Panc1 (cell line): Measurements from ENCODE around the gene GPC2. TPM values are rescaled to one million over a fixed set of nuclear protein-coding genes. Genes with fewer than 3 reads are reported as not detected.
"Not testable (repeated sequence)": the region's sequence is repeated elsewhere in the genome, so short reads cannot be mapped to it uniquely, and the experiment has no call there.

Experiments used
- ATAC-seq: fragments of 200-7000 bp; cut with Tn5 transposase; 2 replicates; pipeline ENCODE4 v1.9.1; 2020; ENCODE audit warnings: mild to moderate bottlenecking, moderate library complexity
- BruUV-seq: library from RNA; stranded (reverse); fragments of 400-500 nt; replicated peaks from 2 replicates; lab custom pipeline; 2021; lab: Mats Ljungman, UMichigan
- CTCF ChIA-PET: fragments of 300-600 bp; sonication (Branson Sonifier 250); formaldehyde crosslinking; loops from one replicate; lab custom pipeline; 2022; ENCODE audit warnings: antibody characterized with exemption; lab: Charles Lee
- POLR2A ChIA-PET: fragments of 300-600 bp; sonication (Branson Sonifier 250); formaldehyde crosslinking; loops from one replicate; lab custom pipeline; 2022; ENCODE audit warnings: antibody characterized with exemption; lab: Charles Lee
- DNase-seq: peaks from one replicate; pipeline ENCODE4 v3.0.0-alpha.2; 2010; ENCODE audit warnings: low read depth, low spot score
- H3K27ac ChIP-seq: 2 replicates; pipeline ENCODE4 v1.5.1; 2011; ENCODE audit warnings: mild to moderate bottlenecking, low read length, inconsistent platforms
- H3K27me3 ChIP-seq: fragments of 200-500 bp; sonication (Bioruptor generic); 2 replicates; pipeline ENCODE4 v1.6.0; 2014; ENCODE audit warnings: low read length, inconsistent platforms; ENCODE audit not compliant: control insufficient read depth, insufficient read depth
- H3K36me3 ChIP-seq: fragments of 200-500 bp; sonication (Bioruptor generic); 2 replicates; pipeline ENCODE4 v1.5.1; 2014; ENCODE audit warnings: inconsistent platforms, mild to moderate bottlenecking, low read length, moderate library complexity; ENCODE audit not compliant: control insufficient read depth, insufficient read depth
- H3K4me1 ChIP-seq: 2 replicates; pipeline ENCODE4 v1.5.1; 2011; ENCODE audit warnings: inconsistent platforms, mild to moderate bottlenecking, low read length, moderate library complexity; ENCODE audit not compliant: control insufficient read depth, insufficient read depth
- H3K4me3 ChIP-seq, 2 experiments: 2 replicates each; pipeline ENCODE4 v1.5.1; 2011 to 2012; ENCODE audit warnings: low read depth in 2 of 2, low read length in 2 of 2, mild to moderate bottlenecking in 2 of 2, inconsistent platforms in 1 of 2, moderate library complexity in 1 of 2
- H3K9me3 ChIP-seq: fragments of 200-500 bp; sonication (Bioruptor generic); 2 replicates; pipeline ENCODE4 v1.5.1; 2014; ENCODE audit warnings: low read depth, mild to moderate bottlenecking, inconsistent platforms, low read length, moderate library complexity; ENCODE audit not compliant: control insufficient read depth, insufficient read depth
- CTCF ChIP-seq: fragments of 450-650 bp; IDR thresholded peaks from 2 replicates; pipeline ENCODE4 v1.5.1; 2017; ENCODE audit warnings: mild to moderate bottlenecking
- POLR2AphosphoS5 ChIP-seq: IDR thresholded peaks from 2 replicates; pipeline ENCODE4 v1.6.1; 2012; ENCODE audit warnings: mild to moderate bottlenecking, low read depth, low read length, moderate library complexity
- SIN3A ChIP-seq: IDR thresholded peaks from 2 replicates; pipeline ENCODE4 v1.6.1; 2012; ENCODE audit warnings: low read depth, mild to moderate bottlenecking, low read length, moderate library complexity, borderline replicate concordance; ENCODE audit not compliant: insufficient read depth
- TCF7L2 ChIP-seq: IDR thresholded peaks from 2 replicates; pipeline ENCODE4 v1.6.1; 2011; ENCODE audit warnings: mild to moderate bottlenecking, low read depth, low read length, inconsistent platforms
- in situ Hi-C: cut with HindIII; loops from 2 replicates; pipeline ENCODE4 v1.10.0; 2016; ENCODE audit warnings: low sequenced_read_pairs, low pct_unique_long_range_greater_than_20kb
- intact Hi-C: fragments of 100-400 bp; cut with micrococcal nuclease; formaldehyde crosslinking; loops from one replicate; pipeline ENCODE4 v1.10.0; 2022; ENCODE audit not compliant: unreplicated experiment
- total RNA-seq: library from RNA; stranded (reverse); gene quantifications from one replicate; pipeline ENCODE4 v1.2.1, GENCODE V29; 2021; ENCODE audit not compliant: unreplicated experiment
- TF ChIP-seq, protein P1 (sequence below), 2 experiments: IDR thresholded peaks; 2 replicates each; pipeline ENCODE4 v1.6.1; 2011 to 2012; ENCODE audit warnings: low read depth in 2 of 2, control low read depth in 1 of 2, low read length in 1 of 2, mild to moderate bottlenecking in 1 of 2, moderate library complexity in 1 of 2; ENCODE audit not compliant: insufficient read depth in 1 of 2

Gene GPC2
- total RNA-seq, 1 experiment from 2014 or later, result 7.9 TPM

GRCh38 chr7:100130608-100131453 is 46.4 kb downstream of the GPC2 start:
- ChIA-PET CTCF (interaction anchor here (0.6 to 1.2 kb wide), 3 partner anchors 9 to 124 kb away, joined by 5 to 13 read pairs (median 6); partner anchors contain the start of gene LAMTOR4), POLR2A (no interaction called here)
- Histone ChIP-seq H3K36me3 (peaks cover 2% of the 10 kb centered on the region; the same call in 1 of the 2 replicates), H3K4me3 (peak overlapping the region in 1 of 2 experiments; percentile 14; a peak in 2 of 4 replicates), H3K27ac (0 out of 2 replicates have a peak overlapping the region, but pooled peaks have one; percentile 37), H3K4me1 (0 out of 2 replicates have a peak, but pooled peaks cover 7% of the 10 kb centered on the region), H3K27me3 (no peaks in the 10 kb centered on the region), H3K9me3 (no peaks in the 10 kb centered on the region)
- intact Hi-C loops, result loop anchor here (5.0 kb wide), 1 partner anchor 86 kb away; the partner anchor contains the start of gene PVRIG
- peak; percentile 47 for ATAC-seq
- in situ Hi-C loops, result no loop called here
- TF ChIP-seq, protein P1, sequence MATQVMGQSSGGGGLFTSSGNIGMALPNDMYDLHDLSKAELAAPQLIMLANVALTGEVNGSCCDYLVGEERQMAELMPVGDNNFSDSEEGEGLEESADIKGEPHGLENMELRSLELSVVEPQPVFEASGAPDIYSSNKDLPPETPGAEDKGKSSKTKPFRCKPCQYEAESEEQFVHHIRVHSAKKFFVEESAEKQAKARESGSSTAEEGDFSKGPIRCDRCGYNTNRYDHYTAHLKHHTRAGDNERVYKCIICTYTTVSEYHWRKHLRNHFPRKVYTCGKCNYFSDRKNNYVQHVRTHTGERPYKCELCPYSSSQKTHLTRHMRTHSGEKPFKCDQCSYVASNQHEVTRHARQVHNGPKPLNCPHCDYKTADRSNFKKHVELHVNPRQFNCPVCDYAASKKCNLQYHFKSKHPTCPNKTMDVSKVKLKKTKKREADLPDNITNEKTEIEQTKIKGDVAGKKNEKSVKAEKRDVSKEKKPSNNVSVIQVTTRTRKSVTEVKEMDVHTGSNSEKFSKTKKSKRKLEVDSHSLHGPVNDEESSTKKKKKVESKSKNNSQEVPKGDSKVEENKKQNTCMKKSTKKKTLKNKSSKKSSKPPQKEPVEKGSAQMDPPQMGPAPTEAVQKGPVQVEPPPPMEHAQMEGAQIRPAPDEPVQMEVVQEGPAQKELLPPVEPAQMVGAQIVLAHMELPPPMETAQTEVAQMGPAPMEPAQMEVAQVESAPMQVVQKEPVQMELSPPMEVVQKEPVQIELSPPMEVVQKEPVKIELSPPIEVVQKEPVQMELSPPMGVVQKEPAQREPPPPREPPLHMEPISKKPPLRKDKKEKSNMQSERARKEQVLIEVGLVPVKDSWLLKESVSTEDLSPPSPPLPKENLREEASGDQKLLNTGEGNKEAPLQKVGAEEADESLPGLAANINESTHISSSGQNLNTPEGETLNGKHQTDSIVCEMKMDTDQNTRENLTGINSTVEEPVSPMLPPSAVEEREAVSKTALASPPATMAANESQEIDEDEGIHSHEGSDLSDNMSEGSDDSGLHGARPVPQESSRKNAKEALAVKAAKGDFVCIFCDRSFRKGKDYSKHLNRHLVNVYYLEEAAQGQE (IDR thresholded peaks at IDR 0.05; ENCODE audit: insufficient read depth in 1 of 2, low read depth in 2 of 2, low read length in 1 of 2), result no peak
- TF ChIP-seq SIN3A, result no peak
- TF ChIP-seq POLR2AphosphoS5, result no peak
- TF ChIP-seq CTCF, result peak; percentile 97
- TF ChIP-seq TCF7L2, result no peak
- DNase-seq, result no peak
- no TSS peak for BruUV-seq

GRCh38 chr7:100130220-100130607 is 47.0 kb downstream of the GPC2 start:
- H3K27ac ChIP-seq, POLR2A ChIA-PET, ATAC-seq, DNase-seq, CTCF ChIA-PET, H3K9me3 ChIP-seq, H3K27me3 ChIP-seq, H3K4me3 ChIP-seq, BruUV-seq, in situ Hi-C loops, H3K36me3 ChIP-seq: not testable (repeated sequence)
- H3K4me1 ChIP-seq, result peaks cover 12% of the 10 kb centered on the region
- intact Hi-C loops, result loop anchor here (5.0 kb wide), 1 partner anchor 87 kb away; the partner anchor contains the start of gene PVRIG

DNA sequence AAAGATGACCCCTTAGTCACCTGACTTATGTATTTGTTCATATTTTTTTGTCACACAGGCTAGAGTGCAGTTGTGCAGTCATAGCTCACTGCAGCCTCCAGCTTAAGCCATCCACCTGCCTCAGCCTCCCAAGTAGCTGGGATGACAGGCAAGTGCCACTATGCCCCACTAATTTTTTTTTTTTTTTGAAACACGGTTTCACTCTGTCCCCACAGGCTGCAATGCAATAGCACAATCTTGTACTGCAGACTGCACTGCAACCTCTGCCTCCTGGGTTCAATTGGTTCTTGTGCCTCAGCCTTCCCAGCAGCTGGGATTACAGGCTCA is 48.6 kb downstream of the GPC2 start:
- peaks cover 18% of the 10 kb centered on the region for H3K4me1 ChIP-seq
- POLR2A ChIA-PET, result interaction anchor here (0.8 to 1.0 kb wide), 2 partner anchors 28 to 82 kb away, joined by 3 to 5 read pairs; partner anchors contain the start of genes AP4M1 and MCM7
- peaks cover 2% of the 10 kb centered on the region; the same call in 1 of the 2 replicates for H3K36me3 ChIP-seq
- no peak for TF ChIP-seq SIN3A
- no peak for TF ChIP-seq TCF7L2
- no peak for TF ChIP-seq CTCF
- TF ChIP-seq, protein P1 (IDR thresholded peaks at IDR 0.05; ENCODE audit: insufficient read depth in 1 of 2, low read depth in 2 of 2, low read length in 1 of 2), result no peak
- no peak for TF ChIP-seq POLR2AphosphoS5
- intact Hi-C loops, result no loop called here
- in situ Hi-C loops, result no loop called here
- H3K27ac ChIP-seq, result no peak overlapping the region
- CTCF ChIA-PET, result interaction anchor here (0.9 kb wide), 1 partner anchor 9 kb away, joined by 4 read pairs; no protein-coding TSS in a partner anchor
- no TSS peak for BruUV-seq
- H3K9me3 ChIP-seq, result no peaks in the 10 kb centered on the region
- H3K27me3 ChIP-seq, result no peaks in the 10 kb centered on the region
- peak overlapping the region in 1 of 2 experiments; percentile 98; a peak in 2 of 4 replicates for H3K4me3 ChIP-seq
- DNase-seq, result no peak
- ATAC-seq, result no peak
